ENCODE measurements around the gene SCN2B.

The SCN2B gene

GRCh38 chr11:118175031-118175992, 1.1 kb downstream of the SCN2B start:
- no peak for DNase-seq (ENCODE audit: low read depth in 1 of 2, low spot score in 1 of 2)

- no peak for DNase-seq (ENCODE audit: low read depth in 1 of 2, low spot score in 1 of 2)
Observed at GRCh38 chr11:118174006-118174567, 2.4 kb downstream of the SCN2B start.

DNA sequence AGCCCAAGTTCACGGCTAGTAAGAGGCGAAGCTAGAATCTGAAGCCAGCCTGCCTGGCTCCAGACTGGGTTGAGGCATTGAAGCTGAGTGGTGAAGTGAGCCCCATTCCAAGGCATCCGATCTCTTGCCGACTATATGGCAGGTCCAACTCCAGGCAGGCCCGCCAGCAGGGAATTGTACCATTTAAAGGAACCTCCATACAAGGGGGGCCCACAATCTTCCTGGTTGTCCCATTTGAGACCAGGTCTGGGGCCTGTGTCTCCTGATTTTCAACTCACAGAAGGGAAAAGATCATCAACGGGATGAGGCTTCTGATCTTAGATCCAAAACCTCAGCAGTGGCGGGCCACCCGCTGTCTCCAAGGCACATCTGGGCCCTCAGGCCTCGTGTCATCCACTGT, 4.1 kb downstream of the SCN2B start:
- DNase-seq (ENCODE audit: low read depth in 1 of 2, low spot score in 1 of 2) = no peak

GRCh38 chr11:118171269-118172062, 5.0 kb downstream of the SCN2B start:
- peak; percentile 49 to 56 for DNase-seq (ENCODE audit: low read depth in 1 of 2, low spot score in 1 of 2)

DNA sequence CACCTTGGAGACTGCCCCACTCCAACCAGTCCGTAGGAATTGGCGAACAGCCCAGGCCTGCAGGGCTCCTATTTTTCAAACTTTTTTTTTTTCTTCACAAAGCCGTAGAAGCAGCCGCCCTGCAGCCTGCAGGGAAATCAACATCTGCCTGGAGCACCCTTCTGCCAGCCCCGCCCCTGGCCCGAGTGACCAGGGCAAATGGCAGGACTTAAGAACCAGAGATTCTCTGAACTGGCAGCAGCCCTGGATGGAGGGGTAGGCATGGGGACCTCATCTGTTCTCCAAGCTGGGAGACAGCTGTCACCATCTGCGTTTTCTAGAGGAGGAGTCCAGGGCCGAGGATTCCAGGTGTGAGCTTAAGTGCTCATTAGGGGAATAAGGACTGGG, 5.6 kb downstream of the SCN2B start:
- no peak for DNase-seq (ENCODE audit: low read depth in 1 of 2, low spot score in 1 of 2)

- no peak for DNase-seq (ENCODE audit: low read depth in 1 of 2, low spot score in 1 of 2)
Observed at GRCh38 chr11:118170231-118170630, 6.2 kb downstream of the SCN2B start.

DNA sequence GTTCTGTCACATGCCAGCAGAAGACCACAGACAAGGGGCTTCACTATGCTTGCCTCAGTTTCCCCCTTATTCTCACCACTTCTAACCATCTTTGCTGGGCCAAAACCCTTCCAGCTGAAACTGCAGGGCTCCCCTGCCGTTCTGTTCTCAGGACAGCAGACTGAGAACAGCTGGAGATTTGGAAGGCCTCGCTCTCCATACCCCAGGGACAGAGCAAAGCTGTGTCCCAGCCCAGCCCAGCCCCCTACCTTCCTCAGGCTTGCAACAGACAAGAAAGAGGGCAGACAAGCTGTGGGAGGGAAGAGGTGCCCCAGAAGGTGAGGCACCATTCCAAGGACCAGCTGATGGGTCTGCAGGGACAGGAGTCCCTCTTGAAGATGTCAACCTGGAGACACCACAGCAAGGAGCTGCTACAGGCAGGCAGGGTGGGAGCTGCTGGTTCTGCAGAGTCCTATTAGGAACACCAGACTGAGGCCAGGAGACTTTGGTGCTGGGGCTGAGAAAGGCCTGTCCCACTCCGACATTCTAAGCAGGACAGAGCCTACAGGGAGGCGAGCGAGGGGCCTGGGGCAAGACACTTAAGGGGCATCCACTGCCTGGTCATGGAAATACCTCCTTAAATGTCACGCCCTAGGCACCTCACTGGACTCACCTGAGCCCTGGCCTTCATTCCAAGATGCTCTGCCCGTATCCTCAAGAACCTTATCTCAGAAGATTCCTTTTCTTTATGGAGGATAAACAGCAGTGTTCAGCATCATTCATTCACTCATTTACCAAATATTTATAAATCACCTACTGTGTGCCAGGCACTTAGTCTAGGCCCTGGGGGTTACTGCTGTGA, 6.9 kb downstream of the SCN2B start:
- DNase-seq (ENCODE audit: low read depth in 1 of 2, low spot score in 1 of 2) = no peak

GRCh38 chr11:118168751-118169150, 7.7 kb downstream of the SCN2B start:
- no peak for DNase-seq (ENCODE audit: low read depth in 1 of 2, low spot score in 1 of 2)

- DNase-seq (ENCODE audit: low read depth in 1 of 2, low spot score in 1 of 2) = no peak
Observed at GRCh38 chr11:118168316-118168715, 8.1 kb downstream of the SCN2B start.

GRCh38 chr11:118167906-118168305, 8.5 kb downstream of the SCN2B start:
- DNase-seq (ENCODE audit: low read depth in 1 of 2, low spot score in 1 of 2) = no peak

DNA sequence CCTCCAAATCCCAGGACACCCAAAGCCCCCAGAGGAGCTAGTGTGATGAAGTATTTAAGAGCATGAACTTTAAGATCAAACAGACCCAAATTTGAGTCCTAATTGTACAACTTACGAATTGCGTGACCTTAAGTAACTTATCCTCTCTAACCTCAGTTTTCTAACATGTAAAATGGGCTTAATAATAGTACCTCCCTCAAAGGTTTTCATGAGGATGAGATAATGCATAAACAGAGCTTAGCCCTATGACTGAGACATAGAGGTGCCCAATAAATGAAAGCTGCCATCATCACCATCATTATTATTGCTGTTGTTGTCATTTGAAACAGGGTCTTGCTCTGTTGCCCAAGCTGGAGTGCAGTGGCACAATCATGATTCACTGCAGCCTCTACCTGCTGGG, 9.2 kb downstream of the SCN2B start:
- DNase-seq (ENCODE audit: low read depth in 1 of 2, low spot score in 1 of 2) = no peak

- DNase-seq (ENCODE audit: low read depth in 1 of 2, low spot score in 1 of 2) = no peak
Observed at GRCh38 chr11:118166641-118167040, 9.8 kb downstream of the SCN2B start.

- no peak for DNase-seq (ENCODE audit: low read depth in 1 of 2, low spot score in 1 of 2)
Observed at GRCh38 chr11:118164885-118165284, 11.6 kb downstream of the SCN2B start.

GRCh38 chr11:118163494-118163893, 12.9 kb downstream of the SCN2B start:
- no peak for DNase-seq (ENCODE audit: low read depth in 1 of 2, low spot score in 1 of 2)

- no peak for DNase-seq (ENCODE audit: low read depth in 1 of 2, low spot score in 1 of 2)
Observed at GRCh38 chr11:118162846-118163245, 13.6 kb downstream of the SCN2B start.

DNA sequence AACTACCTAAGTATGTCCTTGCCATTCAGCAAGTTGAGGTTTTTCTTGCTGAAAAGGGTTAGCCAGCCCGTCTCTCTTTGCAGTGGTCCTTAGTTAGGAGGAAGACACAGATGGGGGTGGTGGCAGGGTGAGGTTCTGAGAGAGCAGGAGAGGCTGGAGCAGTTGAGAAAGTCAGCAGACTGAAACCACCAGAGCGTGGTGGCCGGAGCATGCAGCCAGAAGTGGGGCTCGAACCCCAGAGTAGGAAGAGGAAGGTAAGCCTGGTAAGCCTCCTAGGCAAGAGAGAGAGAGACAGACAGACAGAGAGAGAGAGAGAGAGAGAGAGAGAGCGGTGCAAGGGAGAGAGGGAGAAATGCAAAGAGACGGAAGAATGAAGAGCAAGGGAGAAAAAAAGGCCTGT, 14.7 kb downstream of the SCN2B start:
- no peak for DNase-seq (ENCODE audit: low read depth in 1 of 2, low spot score in 1 of 2)

- DNase-seq (ENCODE audit: low read depth in 1 of 2, low spot score in 1 of 2) = no peak
Observed at GRCh38 chr11:118157186-118157895, 19.1 kb downstream of the SCN2B start.

DNA sequence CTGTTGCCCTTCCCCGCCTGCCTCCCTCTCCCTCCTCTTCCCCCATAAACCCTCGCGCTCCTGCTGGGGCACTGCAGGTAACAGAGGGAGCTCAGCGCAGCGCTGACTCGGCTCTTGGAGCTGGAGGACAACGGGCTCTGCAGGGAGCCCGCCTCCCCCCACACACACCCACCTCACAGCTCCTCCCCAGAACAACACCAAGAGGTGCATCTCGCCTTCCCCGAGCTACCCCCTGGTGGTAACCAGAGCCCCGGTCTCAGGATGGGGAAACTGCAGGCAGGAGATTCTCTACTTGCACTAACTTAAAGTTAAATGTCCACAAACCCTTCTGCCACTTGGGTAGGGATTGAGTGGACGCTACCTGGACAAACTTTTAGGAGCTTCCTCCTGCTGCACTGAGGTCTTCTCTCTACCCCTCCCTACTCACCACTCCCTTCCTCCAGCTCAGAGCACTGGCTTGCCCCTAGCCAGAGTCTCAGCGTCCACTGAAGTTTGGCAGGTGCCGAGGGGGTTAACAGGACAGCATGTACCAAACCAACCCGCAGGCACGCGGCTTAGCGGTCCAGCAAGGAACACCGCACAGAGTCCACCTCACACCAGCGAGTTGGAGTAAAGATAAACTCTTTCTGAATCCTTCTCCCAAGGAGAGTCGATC, 19.8 kb downstream of the SCN2B start:
- no peak for DNase-seq (ENCODE audit: low read depth in 1 of 2, low spot score in 1 of 2)

GRCh38 chr11:118155776-118156530, 20.5 kb downstream of the SCN2B start:
- no peak for DNase-seq (ENCODE audit: low read depth in 1 of 2, low spot score in 1 of 2)

All from activated CD4-positive, alpha-beta T cell treated with anti-CD3 and anti-CD28 coated beads, Interleukin-2, amount 50 U/mL, for 24 hours (primary cell).